AG09319 (cell line): ENCODE data around the gene PSMD8.

Experiments used
- DNase-seq: peaks from one replicate; pipeline ENCODE4 v3.0.0-alpha.2; 2010; ENCODE audit warnings: low read depth; ENCODE audit errors: extremely low read depth
- TF ChIP-seq, protein P1 (sequence below): IDR thresholded peaks from 2 replicates; pipeline ENCODE4 v1.5.1; 2011; ENCODE audit warnings: low read depth, mild to moderate bottlenecking, inconsistent platforms, low read length, moderate library complexity

PSMD8 gene

DNA sequence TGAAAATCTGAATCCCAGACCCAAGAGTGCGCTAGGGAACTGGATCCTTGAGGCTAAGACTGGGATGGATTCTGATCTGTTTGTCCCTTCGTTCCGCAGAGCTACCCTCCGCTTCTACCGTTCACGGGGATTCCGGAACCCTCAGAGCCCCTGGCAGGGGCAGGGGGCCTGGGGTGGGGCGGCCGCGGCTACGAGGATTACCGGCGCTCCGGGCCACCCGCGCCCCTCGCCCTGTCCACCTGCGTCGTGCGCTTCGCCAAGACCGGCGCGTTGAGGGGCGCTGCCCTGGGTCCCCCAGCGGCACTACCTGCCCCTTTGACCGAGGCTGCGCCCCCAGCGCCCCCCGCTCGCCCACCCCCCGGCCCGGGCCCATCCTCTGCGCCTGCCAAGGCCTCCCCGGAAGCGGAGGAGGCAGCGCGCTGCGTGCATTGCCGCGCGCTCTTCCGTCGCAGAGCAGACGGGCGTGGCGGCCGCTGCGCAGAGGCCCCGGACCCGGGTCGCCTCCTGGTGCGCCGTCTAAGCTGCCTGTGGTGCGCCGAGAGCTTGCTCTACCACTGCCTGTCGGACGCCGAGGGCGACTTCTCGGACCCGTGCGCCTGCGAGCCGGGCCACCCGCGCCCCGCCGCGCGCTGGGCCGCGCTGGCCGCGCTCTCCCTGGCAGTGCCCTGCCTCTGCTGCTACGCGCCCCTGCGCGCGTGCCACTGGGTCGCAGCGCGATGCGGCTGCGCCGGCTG lies 21.2 kb downstream of the PSMD8 start:
- TF ChIP-seq, protein P1, sequence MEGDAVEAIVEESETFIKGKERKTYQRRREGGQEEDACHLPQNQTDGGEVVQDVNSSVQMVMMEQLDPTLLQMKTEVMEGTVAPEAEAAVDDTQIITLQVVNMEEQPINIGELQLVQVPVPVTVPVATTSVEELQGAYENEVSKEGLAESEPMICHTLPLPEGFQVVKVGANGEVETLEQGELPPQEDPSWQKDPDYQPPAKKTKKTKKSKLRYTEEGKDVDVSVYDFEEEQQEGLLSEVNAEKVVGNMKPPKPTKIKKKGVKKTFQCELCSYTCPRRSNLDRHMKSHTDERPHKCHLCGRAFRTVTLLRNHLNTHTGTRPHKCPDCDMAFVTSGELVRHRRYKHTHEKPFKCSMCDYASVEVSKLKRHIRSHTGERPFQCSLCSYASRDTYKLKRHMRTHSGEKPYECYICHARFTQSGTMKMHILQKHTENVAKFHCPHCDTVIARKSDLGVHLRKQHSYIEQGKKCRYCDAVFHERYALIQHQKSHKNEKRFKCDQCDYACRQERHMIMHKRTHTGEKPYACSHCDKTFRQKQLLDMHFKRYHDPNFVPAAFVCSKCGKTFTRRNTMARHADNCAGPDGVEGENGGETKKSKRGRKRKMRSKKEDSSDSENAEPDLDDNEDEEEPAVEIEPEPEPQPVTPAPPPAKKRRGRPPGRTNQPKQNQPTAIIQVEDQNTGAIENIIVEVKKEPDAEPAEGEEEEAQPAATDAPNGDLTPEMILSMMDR: no peak
- no peak for DNase-seq

DNA sequence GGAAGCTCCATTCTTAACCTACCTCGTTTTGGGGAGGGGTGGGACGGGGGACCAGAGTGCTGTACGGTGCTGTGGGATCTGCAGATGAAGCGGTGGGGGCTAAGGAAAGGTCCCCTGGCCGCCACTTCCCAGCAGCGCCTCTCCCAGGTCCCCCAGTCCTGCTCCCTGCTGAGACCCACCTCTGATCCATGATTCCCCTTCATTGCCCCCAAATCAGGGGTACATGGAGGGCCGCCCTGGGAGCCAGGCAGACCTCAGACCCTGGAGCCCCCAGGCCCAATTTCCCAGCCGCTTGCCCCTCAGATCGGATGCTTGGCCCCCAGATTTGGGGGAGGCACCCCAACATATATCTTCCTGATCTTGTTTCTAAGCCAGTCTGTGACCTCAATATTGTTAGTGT lies 24.7 kb downstream of the PSMD8 start:
- no peak for DNase-seq
- TF ChIP-seq, protein P1: no peak

DNA sequence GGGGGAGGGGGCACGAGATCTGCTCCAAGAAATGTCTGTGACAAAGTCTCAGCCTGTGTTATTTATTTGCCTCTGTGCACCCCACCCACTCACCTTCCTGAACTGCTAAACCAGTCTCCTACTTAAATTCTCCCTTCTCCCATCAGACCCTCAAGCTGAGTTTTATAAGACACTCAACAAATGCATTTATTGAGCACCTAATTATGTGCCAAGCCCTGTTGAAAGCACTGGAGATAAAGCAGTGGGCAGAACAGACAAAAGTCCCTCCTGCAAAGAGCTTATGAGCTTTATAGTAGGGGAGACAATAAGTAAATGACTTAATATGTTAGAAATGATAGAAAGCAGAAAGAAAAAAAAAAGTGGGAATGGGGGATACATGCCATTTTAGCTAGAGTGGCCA lies 25.2 kb downstream of the PSMD8 start:
- DNase-seq: no peak
- TF ChIP-seq, protein P1: no peak

DNA sequence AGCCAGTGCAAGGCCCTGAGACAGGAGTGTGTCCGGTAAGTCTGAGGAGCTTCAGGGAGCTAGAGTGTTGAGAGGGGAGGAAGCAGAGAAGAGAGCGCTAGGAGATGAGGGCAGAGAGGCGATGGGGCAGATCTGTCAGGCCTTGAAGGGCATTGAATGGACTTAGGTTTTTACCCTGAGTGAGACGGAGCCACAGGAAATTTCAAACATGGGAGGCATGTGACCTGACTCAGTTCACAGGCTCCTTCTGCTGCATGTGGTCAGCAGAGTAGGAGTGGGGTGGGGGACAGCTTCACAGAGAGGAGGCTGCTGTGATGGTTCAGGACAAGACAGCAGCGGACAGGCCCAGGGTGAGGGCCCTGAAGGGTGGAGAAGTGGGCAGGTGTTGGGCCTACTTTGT lies 26.0 kb downstream of the PSMD8 start:
- DNase-seq: no peak
- TF ChIP-seq, protein P1: no peak

DNA sequence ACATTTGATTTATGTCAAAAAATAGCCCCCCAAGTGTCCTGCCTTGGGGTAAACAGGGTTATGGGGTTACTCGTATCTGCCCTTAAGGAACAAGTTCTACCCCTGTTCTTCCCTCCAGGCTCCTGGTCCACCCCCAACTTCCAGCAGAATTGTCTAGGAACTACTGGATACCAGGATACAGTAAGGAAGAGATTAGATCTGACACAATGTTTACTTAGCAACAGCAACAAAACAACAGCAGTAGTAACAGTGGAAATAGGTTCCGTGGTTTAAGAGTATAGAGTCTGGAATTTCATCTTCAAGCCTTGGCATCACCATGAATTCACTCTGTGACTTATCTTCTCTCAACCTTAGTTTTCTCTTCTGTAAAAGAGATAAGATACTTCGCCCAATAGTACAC lies 26.8 kb downstream of the PSMD8 start:
- TF ChIP-seq, protein P1: no peak
- no peak for DNase-seq

DNA sequence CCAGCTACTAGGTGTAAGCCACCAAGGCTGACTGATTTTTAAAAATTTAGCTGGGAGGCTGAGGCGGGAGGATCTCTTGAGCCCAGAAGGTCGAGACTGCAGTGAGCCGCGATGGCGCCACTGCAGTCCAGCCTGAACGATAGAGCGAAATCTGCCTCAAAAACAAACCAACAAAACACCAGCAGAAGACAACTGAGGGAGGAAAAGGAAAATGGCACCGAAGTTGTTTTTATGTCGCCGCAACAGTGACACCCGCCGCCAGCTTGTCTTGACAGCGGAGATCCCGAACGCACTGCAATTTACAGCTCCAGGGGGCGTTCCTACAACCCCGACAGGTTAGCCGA lies 28.2 kb downstream of the PSMD8 start:
- TF ChIP-seq, protein P1: no peak
- DNase-seq: no peak

DNA sequence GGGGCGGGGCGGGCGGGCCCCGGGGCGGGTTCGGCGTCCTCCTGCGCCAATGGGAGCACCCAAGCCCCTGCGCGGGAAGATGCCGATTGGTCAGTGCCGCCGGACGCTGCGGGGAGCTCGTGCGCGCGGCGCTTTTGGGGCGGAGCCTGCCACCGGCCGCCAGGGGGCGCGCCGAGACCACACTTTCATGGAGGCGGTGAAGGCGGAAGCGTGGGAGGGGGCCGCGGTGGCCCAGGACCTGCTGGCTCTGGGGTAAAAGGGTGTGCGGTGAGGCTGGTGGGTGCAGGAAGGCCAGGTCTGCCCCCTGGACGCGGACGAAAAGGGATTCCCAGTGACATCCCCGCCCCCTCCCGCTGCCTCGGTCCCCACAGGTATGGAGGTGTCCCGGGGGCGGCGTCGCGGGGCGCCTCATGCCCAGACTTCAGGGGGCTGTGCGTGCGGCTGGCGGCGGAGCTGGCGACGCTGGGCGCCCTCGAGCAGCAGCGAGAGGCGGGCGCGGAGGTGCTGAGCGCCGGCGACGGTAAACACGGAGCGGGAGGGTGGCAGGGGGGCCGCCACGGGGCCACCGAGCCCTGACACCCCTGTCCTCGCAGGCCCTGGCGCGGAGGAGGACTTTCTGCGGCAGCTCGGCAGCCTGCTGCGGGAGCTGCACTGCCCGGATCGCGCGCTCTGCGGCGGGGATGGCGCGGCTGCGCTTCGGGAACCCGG lies 28.8 kb downstream of the PSMD8 start, which contains the start of gene FAM98C:
Gene FAM98C (plus strand): TSS at position 127 of the 708 bp plus-strand sequence. CDS start 61 bp downstream, at position 188.
- TF ChIP-seq, protein P1: peak; percentile 66
- peak; percentile 90 for DNase-seq
